ENCODE results near the gene TFEB.
"Not testable (repeated sequence)": the region's sequence is repeated elsewhere in the genome, so short reads cannot be mapped to it uniquely, and the experiment has no call there.

- TF ChIP-seq POLR2A, CTCF (IDR thresholded peaks at IDR 0.05): not testable (repeated sequence)
Observed at GRCh38 chr6:41766043-41766664, 30.7 kb upstream of the TFEB start.

Measured in Peyer's patch (tissue), 4 donors.